AG08395 (cell line): ENCODE data around the gene ELOVL5.

Experiments
- DNase-seq: peaks from one replicate; pipeline ENCODE4 v3.0.0; 2012; ENCODE audit warnings: mixed read lengths, low spot score

ELOVL5 gene

GRCh38 chr6:53273370-53273769, 75.4 kb downstream of the ELOVL5 start:
- DNase-seq, result no peak

GRCh38 chr6:53269827-53270226, 78.9 kb downstream of the ELOVL5 start:
- DNase-seq, result no peak

- DNase-seq, result no peak
Observed at GRCh38 chr6:53268858-53269608, 79.7 kb downstream of the ELOVL5 start.

GRCh38 chr6:53266553-53267090, 82.1 kb downstream of the ELOVL5 start:
- DNase-seq, result no peak

GRCh38 chr6:53264915-53265607, 83.7 kb downstream of the ELOVL5 start:
- no peak for DNase-seq

GRCh38 chr6:53264337-53264736, 84.4 kb downstream of the ELOVL5 start:
- no peak for DNase-seq

- peak; percentile 65 for DNase-seq
Observed at GRCh38 chr6:53263917-53264316, 84.8 kb downstream of the ELOVL5 start.

GRCh38 chr6:53259860-53260580, 88.7 kb downstream of the ELOVL5 start:
- no peak for DNase-seq

GRCh38 chr6:53258774-53259155, 90.0 kb downstream of the ELOVL5 start:
- DNase-seq, result no peak

GRCh38 chr6:53258076-53258773, 90.5 kb downstream of the ELOVL5 start:
- DNase-seq, result no peak

- DNase-seq, result no peak
Observed at GRCh38 chr6:53257533-53257932, 91.2 kb downstream of the ELOVL5 start.

GRCh38 chr6:53257001-53257400, 91.7 kb downstream of the ELOVL5 start:
- no peak for DNase-seq

- no peak for DNase-seq
Observed at GRCh38 chr6:53252177-53252692, 96.5 kb downstream of the ELOVL5 start.

GRCh38 chr6:53251033-53251672, 97.6 kb downstream of the ELOVL5 start:
- DNase-seq, result no peak

GRCh38 chr6:53250176-53251032, 98.3 kb downstream of the ELOVL5 start:
- DNase-seq, result peak; percentile 13

GRCh38 chr6:53246924-53247323, 101.8 kb downstream of the ELOVL5 start:
- no peak for DNase-seq

GRCh38 chr6:53244958-53245357, 103.8 kb downstream of the ELOVL5 start:
- DNase-seq, result no peak

GRCh38 chr6:53244399-53244931, 104.3 kb downstream of the ELOVL5 start:
- no peak for DNase-seq

- DNase-seq, result no peak
Observed at GRCh38 chr6:53241938-53242337, 106.8 kb downstream of the ELOVL5 start.

GRCh38 chr6:53240761-53241160, 108.0 kb downstream of the ELOVL5 start:
- no peak for DNase-seq
